GM12878 (cell line): ENCODE results near the gene NR2F1-AS1. TPM values are rescaled to one million over a fixed set of nuclear protein-coding genes. Genes with fewer than 3 reads are reported as not detected.

ENCODE experiments used
- ATAC-seq: fragments of 200-7000 bp; cut with Tn5 transposase; 3 replicates; pipeline ENCODE4 v1.9.1; 2020; ENCODE audit warnings: mild to moderate bottlenecking, moderate library complexity
- BruUV-seq: library from RNA; stranded (reverse); fragments of 400-500 nt; replicated peaks from 2 replicates; lab custom pipeline; 2021; lab: Mats Ljungman, UMichigan
- CTCF ChIA-PET: fragments of 300-600 bp; sonication (Branson Sonifier 250); formaldehyde crosslinking; extraction: SDS; loops from one replicate; lab custom pipeline; 2021; ENCODE audit warnings: inconsistent platforms; lab: Yijun Ruan, JAX
- POLR2A ChIA-PET: fragments of 350-600 bp; formaldehyde crosslinking; extraction: SDS; loops from one replicate; lab custom pipeline; 2021; ENCODE audit warnings: inconsistent platforms; lab: Charles Lee
- RAD21 ChIA-PET: fragments of 300-600 bp; sonication (Branson Sonifier 250); formaldehyde crosslinking; loops from one replicate; lab custom pipeline; 2023; ENCODE audit warnings: antibody characterized with exemption; ENCODE audit not compliant: unreplicated experiment; lab: Charles Lee
- SMC1A ChIA-PET: fragments of 300-600 bp; sonication (Branson Sonifier 250); formaldehyde crosslinking; loops from one replicate; lab custom pipeline; 2023; ENCODE audit not compliant: unreplicated experiment, uncharacterized antibody; lab: Charles Lee
- DNase-seq: peaks from one replicate; pipeline ENCODE4 v3.0.0-alpha.2; 2011; ENCODE audit warnings: low read depth, low spot score
- FAIRE-seq: peaks from 3 replicates; lab custom pipeline; 2011; peaks lifted over from hg19 to GRCh38; lab: Jason Lieb, UNC
- H2AFZ ChIP-seq: 2 replicates; pipeline ENCODE4 v1.6.0; 2011; ENCODE audit warnings: low read depth, low read length, control low read depth; ENCODE audit not compliant: control insufficient read depth
- H3K27ac ChIP-seq: 2 replicates; pipeline ENCODE4 v1.5.1; 2011; ENCODE audit warnings: control low read depth; ENCODE audit not compliant: control insufficient read depth, insufficient read depth
- H3K27me3 ChIP-seq, 2 experiments: replicated peaks in 1 of 2; 2 replicates each; pipeline versions ENCODE4 v1.6.0 to v1.6.1; 2011; ENCODE audit warnings: low read length in 1 of 2; ENCODE audit not compliant: control insufficient read depth in 2 of 2, insufficient read depth in 2 of 2
- H3K36me3 ChIP-seq, 2 experiments: 2 replicates each; pipeline ENCODE4 v1.5.1; 2011; ENCODE audit warnings: low read length in 1 of 2; ENCODE audit not compliant: control insufficient read depth in 2 of 2, insufficient read depth in 2 of 2
- H3K4me1 ChIP-seq: 2 replicates; pipeline ENCODE4 v1.6.1; 2011; ENCODE audit warnings: mild to moderate bottlenecking, low read length, moderate library complexity, mixed read lengths; ENCODE audit not compliant: control insufficient read depth, insufficient read depth
- H3K4me2 ChIP-seq: 2 replicates; pipeline ENCODE4 v1.6.0; 2011; ENCODE audit warnings: control low read depth; ENCODE audit not compliant: control insufficient read depth, insufficient read depth
- H3K4me3 ChIP-seq: fragments of 200-600 bp; sonication (generic); 2 replicates; pipeline ENCODE4 v1.5.1; 2016
- H3K79me2 ChIP-seq: 2 replicates; pipeline ENCODE4 v1.6.0; 2011; ENCODE audit warnings: low read length; ENCODE audit not compliant: control insufficient read depth, insufficient read depth
- H3K9ac ChIP-seq: 2 replicates; pipeline ENCODE4 v1.8.0; 2011; ENCODE audit warnings: low read length, control low read depth, mixed read lengths; ENCODE audit not compliant: control insufficient read depth, insufficient read depth
- H3K9me3 ChIP-seq: replicated peaks from 3 replicates; pipeline ENCODE4 v1.5.1; 2011; ENCODE audit warnings: mild to moderate bottlenecking, low read length; ENCODE audit not compliant: control insufficient read depth, insufficient read depth
- H4K20me1 ChIP-seq: 2 replicates; pipeline ENCODE4 v1.6.0; 2011; ENCODE audit not compliant: control insufficient read depth, insufficient read depth
- BHLHE40 ChIP-seq, 2 experiments: fragments of 450-650 bp in 1 of 2; IDR thresholded peaks; 2 replicates each; pipeline ENCODE4 v1.6.1; 2011 to 2017; ENCODE audit warnings: low read depth in 2 of 2, borderline replicate concordance in 1 of 2, improper control_type of control experiment in 1 of 2, low read length in 1 of 2, mild to moderate bottlenecking in 1 of 2
- BMI1 ChIP-seq: fragments of 450-650 bp; IDR thresholded peaks from 2 replicates; pipeline ENCODE4 v1.6.1; 2016; ENCODE audit warnings: mild to moderate bottlenecking, moderate library complexity, borderline replicate concordance
- CBFB ChIP-seq: IDR thresholded peaks from 2 replicates; pipeline ENCODE4 v1.6.1; 2016; ENCODE audit warnings: antibody characterized with exemption, low read depth
- CBX5 ChIP-seq: sonication (generic); IDR thresholded peaks from 2 replicates; pipeline ENCODE4 v1.6.1; 2016; ENCODE audit warnings: low read depth, moderate library complexity, mild to moderate bottlenecking, inconsistent platforms
- CREM ChIP-seq: IDR thresholded peaks from 2 replicates; pipeline ENCODE4 v1.6.1; 2014; ENCODE audit warnings: antibody characterized with exemption, low read depth
- CUX1 ChIP-seq: IDR thresholded peaks from 2 replicates; pipeline ENCODE4 v1.6.1; 2012; ENCODE audit warnings: improper control_type of control experiment, low read depth, low read length; ENCODE audit not compliant: insufficient replicate concordance
- DPF2 ChIP-seq: fragments of 450-650 bp; IDR thresholded peaks from 2 replicates; pipeline ENCODE4 v1.6.1; 2017; ENCODE audit warnings: mild to moderate bottlenecking
- EP300 ChIP-seq, 2 experiments: fragments of 150-350 bp in 1 of 2; IDR thresholded peaks; 2 replicates each; pipeline ENCODE4 v1.6.1; 2011 to 2012; ENCODE audit warnings: low read depth in 2 of 2, low read length in 2 of 2, borderline replicate concordance in 1 of 2, improper control_type of control experiment in 1 of 2, inconsistent platforms in 1 of 2; ENCODE audit not compliant: control insufficient read depth in 1 of 2
- IKZF2 ChIP-seq, 2 experiments: fragments of 450-650 bp; IDR thresholded peaks; 2 replicates each; pipeline ENCODE4 v1.6.1; 2017; ENCODE audit warnings: mild to moderate bottlenecking in 2 of 2, moderate library complexity in 2 of 2
- KLF5 ChIP-seq: fragments of 450-650 bp; IDR thresholded peaks from 2 replicates; pipeline ENCODE4 v1.6.1; 2014; ENCODE audit warnings: mild to moderate bottlenecking; ENCODE audit not compliant: partially characterized antibody
- MTA2 ChIP-seq: fragments of 450-650 bp; IDR thresholded peaks from 2 replicates; pipeline ENCODE4 v1.6.1; 2016; ENCODE audit warnings: low read depth, mild to moderate bottlenecking, moderate library complexity
- MYC ChIP-seq: IDR thresholded peaks from 2 replicates; pipeline ENCODE4 v1.6.1; 2011; ENCODE audit warnings: mild to moderate bottlenecking, low read length, moderate library complexity, inconsistent platforms; ENCODE audit not compliant: insufficient read depth, insufficient replicate concordance, insufficient read length, severe bottlenecking
- SPI1 ChIP-seq: IDR thresholded peaks from 2 replicates; pipeline ENCODE4 v1.6.1; 2011; ENCODE audit warnings: low read depth, mild to moderate bottlenecking, low read length, moderate library complexity, borderline replicate concordance; ENCODE audit not compliant: insufficient read depth
- STAT3 ChIP-seq: IDR thresholded peaks from 2 replicates; pipeline ENCODE4 v1.6.1; 2011; ENCODE audit warnings: low read depth, low read length, improper control_type of control experiment
- USF2 ChIP-seq: IDR thresholded peaks from 2 replicates; pipeline ENCODE4 v1.6.1; 2011; ENCODE audit warnings: low read depth, low read length, improper control_type of control experiment, borderline replicate concordance
- WRNIP1 ChIP-seq: IDR thresholded peaks from 2 replicates; pipeline ENCODE4 v1.6.1; 2011; ENCODE audit warnings: low read depth, low read length, improper control_type of control experiment, borderline replicate concordance
- WGBS: methylation state at CpG from one replicate; pipeline ENCODE4 v1.1.6; 2016; ENCODE audit warnings: low lambda C conversion rate; ENCODE audit not compliant: insufficient replicate concordance, insufficient coverage; ENCODE audit errors: missing lambda C conversion rate; 5-methylcytosine and 5-hydroxymethylcytosine counted together
- in situ Hi-C: fragments of 300-500 bp; cut with MboI; formaldehyde crosslinking; loops from 9 replicates; pipeline ENCODE4 v1.14.3; 2018; ENCODE audit warnings: mixed read lengths
- intact Hi-C: fragments of 100-400 bp; cut with micrococcal nuclease; formaldehyde crosslinking; loops from one replicate; pipeline ENCODE4 v1.14.2; 2022; ENCODE audit not compliant: unreplicated experiment
- polyA plus RNA-seq, 11 experiments: library from polyadenylated mRNA; depleted of rRNA in 4 of 11; unstranded in 6 of 11; stranded (reverse) in 5 of 11; fragments of >200 nt; fragmentation: Nextera tagmentation in 4 of 11; fragmentation: Illumina TruSeq in 1 of 11; extraction: Ambion mirVana in 4 of 11; extraction: Trizol in 1 of 11; gene quantifications; 1 replicate in 1 of 11; 2 replicates in 10 of 11; pipeline versions ENCODE4 v1.2.1 to v1.2.3, GENCODE V29; 2011 to 2016; ENCODE audit warnings: inconsistent platforms in 2 of 11, missing spikeins in 2 of 11, low read depth in 1 of 11
- total RNA-seq, 4 experiments: library from RNA; depleted of rRNA in 3 of 4; stranded (reverse); fragments of >200 nt in 3 of 4; fragmentation: Illumina TruSeq in 1 of 4; extraction: Trizol in 1 of 4; gene quantifications; 2 replicates each; pipeline versions ENCODE4 v1.2.1 to v1.2.3, GENCODE V29; 2013 to 2021

Gene NR2F1-AS1
- total and polyA plus RNA-seq, 10 of the 15 experiments (the other 5 are each of a cell fraction or from before 2014, with no cell fraction given): 0.11 to 0.85 (median 0.27) TPM

DNA sequence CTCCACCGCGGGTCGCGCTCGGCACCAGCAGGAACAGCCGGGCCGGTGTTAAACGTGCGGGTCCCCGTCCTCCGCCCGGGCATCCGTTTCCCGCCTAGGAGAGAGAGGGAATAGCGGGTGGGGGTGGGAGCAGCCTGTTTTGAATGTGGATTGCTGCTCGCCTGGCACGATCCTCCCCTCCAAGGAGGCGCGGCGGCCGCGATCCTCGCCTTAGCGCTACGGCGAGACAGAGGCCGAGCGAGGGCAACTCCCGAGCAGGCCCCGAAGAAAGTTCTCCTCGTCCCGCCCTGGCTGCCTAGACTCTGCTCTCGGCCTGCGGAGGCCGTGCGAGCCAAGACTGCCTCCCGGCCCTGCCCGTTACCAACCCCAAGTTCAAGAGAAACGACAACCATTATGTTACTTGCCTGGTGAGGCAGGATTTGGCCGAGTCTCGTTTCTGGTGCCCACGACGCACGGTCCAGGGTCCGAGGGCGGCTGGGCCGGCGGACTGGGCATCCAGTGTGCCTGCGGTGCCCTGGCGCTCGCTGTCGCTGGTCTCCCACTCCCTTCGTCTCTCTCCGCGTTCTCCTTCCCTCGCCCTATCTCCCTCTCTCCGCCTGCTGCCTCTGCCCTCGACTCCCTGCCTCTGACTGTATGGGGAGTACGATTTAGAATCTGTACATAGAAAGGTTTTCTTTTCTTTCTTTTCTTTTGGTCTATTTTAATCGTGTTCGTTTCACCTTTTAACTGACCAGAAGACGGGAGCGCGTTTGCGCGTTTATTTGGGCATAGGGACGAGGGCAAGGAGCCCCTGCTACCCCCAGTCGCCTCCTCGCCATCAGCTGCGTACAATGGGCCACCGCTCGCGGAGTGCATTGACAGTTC is 724 bp downstream of the NR2F1-AS1 start:
- peak overlapping the region; percentile 98 for H3K4me2 ChIP-seq
- DNase-seq (no peak), ATAC-seq (peak; percentile 39), FAIRE-seq (no peak)
- intact Hi-C loops (loop anchor here (1.0 to 2.0 kb wide), 2 partner anchors 40 to 335 kb away; no protein-coding TSS in a partner anchor), in situ Hi-C loops (loop anchor here (5.0 to 25.0 kb wide), 2 partner anchors 332 to 1107 kb away; no protein-coding TSS in a partner anchor)
- ChIA-PET RAD21 (interaction anchor here (1.1 kb wide), 1 partner anchor 220 kb away, joined by 4 read pairs; no protein-coding TSS in a partner anchor), POLR2A (no interaction called here), CTCF (interaction anchor here (0.9 to 1.2 kb wide), 4 partner anchors 27 to 335 kb away, joined by 3 to 5 read pairs (median 4); no protein-coding TSS in a partner anchor), SMC1A (interaction anchor here (1.0 kb wide), 1 partner anchor 221 kb away, joined by 4 read pairs; no protein-coding TSS in a partner anchor)
- no peaks in the 10 kb centered on the region for H3K79me2 ChIP-seq
- H3K27ac ChIP-seq: no peak overlapping the region
- peak overlapping the region; percentile 68 for H2AFZ ChIP-seq
- peaks cover 18% of the 10 kb centered on the region for H3K4me1 ChIP-seq
- no peaks in the 10 kb centered on the region for H4K20me1 ChIP-seq
- H3K36me3 ChIP-seq: no peaks in the 10 kb centered on the region
- no peak overlapping the region for H3K9ac ChIP-seq
- WGBS: 23% methylated on average over 73 of the region's 73 CpGs
- peaks cover 11 to 32% of the 10 kb centered on the region in 2 experiments for H3K27me3 ChIP-seq
- peak overlapping the region; percentile 64 for H3K4me3 ChIP-seq
- BruUV-seq: no TSS peak
- no peaks in the 10 kb centered on the region for H3K9me3 ChIP-seq
- TF ChIP-seq BHLHE40 (IDR thresholded peaks at IDR 0.05; ENCODE audit: borderline replicate concordance in 1 of 2, low read depth in 2 of 2, low read length in 1 of 2): peak in 1 of 2 experiments; percentile 12; a peak in 1 of 4 replicates
- no peak for TF ChIP-seq CREM
- TF ChIP-seq DPF2: 0 out of 2 replicates have a peak, but pooled peaks have one; percentile 13
- no peak for TF ChIP-seq CBX5
- TF ChIP-seq IKZF2 (IDR thresholded peaks at IDR 0.05): no peak
- TF ChIP-seq SPI1: no peak
- no peak for TF ChIP-seq MTA2
- TF ChIP-seq MYC: no peak
- no peak for TF ChIP-seq KLF5
- TF ChIP-seq CBFB: no peak
- TF ChIP-seq CUX1: no peak
- no peak for TF ChIP-seq WRNIP1
- no peak for TF ChIP-seq STAT3
- 0 out of 2 replicates have a peak, but pooled peaks have one; percentile 9 for TF ChIP-seq BMI1
- TF ChIP-seq EP300 (IDR thresholded peaks at IDR 0.05; ENCODE audit: borderline replicate concordance in 1 of 2, control insufficient read depth in 1 of 2, low read depth in 2 of 2, low read length in 2 of 2): no peak
- TF ChIP-seq USF2: no peak
